Mammary epithelial cell (primary cell): Measurements from ENCODE around the gene PDE11A.

Source experiments
- CTCF ChIP-seq, 2 donors: IDR thresholded peaks in 1 of 2; conservative IDR thresholded peaks in 1 of 2; 2 replicates each; pipeline ENCODE4 v1.5.1; 2011 to 2012; ENCODE audit warnings: inconsistent platforms in 2 of 2, low read length in 2 of 2, mild to moderate bottlenecking in 2 of 2, control low read depth in 1 of 2, low read depth in 1 of 2; ENCODE audit not compliant: insufficient read depth in 1 of 2; ENCODE audit errors: extremely low read depth in 1 of 2
- EZH2 ChIP-seq: IDR thresholded peaks from 2 replicates; pipeline ENCODE4 v1.6.1; 2012; ENCODE audit warnings: low read length, inconsistent platforms, borderline replicate concordance

DNA sequence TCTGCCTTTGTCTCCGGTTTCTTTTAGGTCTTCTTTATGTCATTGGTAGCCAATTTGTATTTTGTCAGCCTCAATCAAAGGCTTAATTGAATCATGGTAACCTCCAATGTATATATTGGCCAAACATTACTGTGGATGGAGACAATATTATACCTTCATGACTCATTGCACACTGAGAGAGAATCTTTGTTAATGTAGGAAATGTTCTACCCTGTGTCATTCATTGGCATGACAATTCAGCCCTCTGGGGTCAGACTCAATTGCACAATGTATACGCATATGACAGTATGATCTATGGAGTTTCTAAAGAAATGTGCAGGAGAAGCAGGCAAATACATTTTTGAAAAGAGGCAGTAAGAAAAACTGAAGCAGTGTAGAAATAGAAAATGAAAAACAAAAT is 162.6 kb downstream of the PDE11A start:
- TF ChIP-seq CTCF (conservative IDR thresholded peaks at IDR 0.05 in 1 of 2, IDR thresholded peaks at IDR 0.05 in 1 of 2; ENCODE audit: extremely low read depth in 1 of 2, insufficient read depth in 1 of 2, low read depth in 1 of 2, low read length in 2 of 2) (no peak), EZH2 (no peak)
